Testis (tissue), 3 donors: ENCODE results near the gene CCL26. TPM values are rescaled to one million over a fixed set of nuclear protein-coding genes. Genes with fewer than 3 reads are reported as not detected.
A peak's percentile ranks its signal among the peaks of the same experiment; 100 is the strongest.

ENCODE experiments used
- DNase-seq: peaks from one replicate; pipeline ENCODE4 v3.0.0-alpha.2; 2019
- H3K27ac ChIP-seq, 2 donors: fragments of 200-600 bp; sonication (generic); one replicate each; pipeline ENCODE4 v1.5.1; 2019
- H3K27me3 ChIP-seq: fragments of 200-600 bp; sonication (generic); one replicate; pipeline ENCODE4 v1.5.1; 2019
- H3K36me3 ChIP-seq: fragments of 200-600 bp; sonication (generic); one replicate; pipeline ENCODE4 v1.5.1; 2017; ENCODE audit warnings: low read depth; ENCODE audit errors: missing control alignments
- H3K4me1 ChIP-seq: fragments of 200-600 bp; sonication (generic); one replicate; pipeline ENCODE4 v1.5.1; 2019
- H3K4me3 ChIP-seq, 2 donors: fragments of 200-600 bp; sonication (generic); one replicate each; pipeline ENCODE4 v1.5.1; 2017 to 2019
- H3K9me3 ChIP-seq: fragments of 200-600 bp; sonication (generic); one replicate; pipeline ENCODE4 v1.5.1; 2017
- CTCF ChIP-seq, 3 experiments: fragments of 450-650 bp in 2 of 3; fragments of 200-600 bp in 1 of 3; sonication (generic) in 1 of 3; IDR thresholded peaks; one replicate each; pipeline ENCODE4 v1.5.1; 2016 to 2019; ENCODE audit warnings: antibody characterized with exemption in 3 of 3, mild to moderate bottlenecking in 2 of 3, moderate library complexity in 1 of 3
- POLR2A ChIP-seq: fragments of 450-650 bp; IDR thresholded peaks from one replicate; pipeline ENCODE4 v1.6.1; 2017; ENCODE audit warnings: antibody characterized with exemption, mild to moderate bottlenecking, moderate library complexity
- WGBS, 2 donors: methylation state at CpG; one replicate each; pipeline ENCODE4 v1.1.5; 2018; 5-methylcytosine and 5-hydroxymethylcytosine counted together
- intact Hi-C: fragments of 100-400 bp; cut with DNase I; formaldehyde crosslinking; loops from one replicate; pipeline ENCODE4 v1.15.1; 2023; ENCODE audit warnings: low total_unique reads
- polyA plus RNA-seq: library from polyadenylated mRNA; stranded (reverse); fragments of 350-450 nt; fragmentation: Illumina TruSeq; extraction: RNeasy Lipid Tissue Mini Kit (QIAGEN cat#74804); gene quantifications from one replicate; pipeline ENCODE4 v1.2.3, GENCODE V29; 2014; ENCODE audit warnings: low read depth, low replicate concordance; ENCODE audit not compliant: insufficient read depth
- total RNA-seq, 2 donors: library from RNA; depleted of rRNA; stranded (reverse); fragments of >200 nt; gene quantifications; one replicate each; pipeline ENCODE4 v1.2.3, GENCODE V29; 2016

Gene CCL26
- total and polyA plus RNA-seq, 3 donors from 2014 or later: 1.1 to 5.6 TPM; not detected in 1

- WGBS, 2 donors: 0 to 1% methylated on average over 11 to 27 of the region's 30 CpGs
- H3K9me3 ChIP-seq: no peaks in the 10 kb centered on the region
These were observed 33.4 kb downstream of the CCL26 start, which contains the start of gene HIP1 for GRCh38 chr7:75738604-75738974. HIP1 (minus strand) TSS chr7:75738941; CDS start chr7:75738920, 21 bp downstream.

GRCh38 chr7:75737856-75738603, 34.0 kb downstream of the CCL26 start:
- no peaks in the 10 kb centered on the region for H3K36me3 ChIP-seq
- no peaks in the 10 kb centered on the region for H3K27me3 ChIP-seq
- 4% methylated on average over 18 of the region's 18 CpGs for WGBS, 2 donors
- TF ChIP-seq CTCF (IDR thresholded peaks at IDR 0.05) (no peak), POLR2A (no peak)
- DNase-seq: no peak
- peaks cover 3% of the 10 kb centered on the region for H3K4me1 ChIP-seq
- no peaks in the 10 kb centered on the region for H3K9me3 ChIP-seq
- intact Hi-C loops: no loop called here
- peak overlapping the region; percentile 68 to 96 for H3K4me3 ChIP-seq
- H3K27ac ChIP-seq: peak overlapping the region; percentile 70 to 78

More at GRCh38 chr7:75738604-75738974, 33.4 kb downstream of the CCL26 start, which contains the start of gene HIP1:
- Histone ChIP-seq H3K4me3 (peak within 1 kb of the TSS; percentile 68 to 96), H3K27me3 (no peaks in the 10 kb centered on the region), H3K27ac (peak within 1 kb of the TSS; percentile 84 to 94), H3K36me3 (no peaks in the 10 kb centered on the region), H3K4me1 (peaks cover 3% of the 10 kb centered on the region)
- no peak for DNase-seq
- intact Hi-C loops: no loop called here
- TF ChIP-seq POLR2A: no peak
- TF ChIP-seq CTCF (IDR thresholded peaks at IDR 0.05): no peak

GRCh38 chr7:75735581-75736350, 36.2 kb downstream of the CCL26 start:
- WGBS, 2 donors: 93 to 95% methylated on average over 9 of the region's 9 CpGs
- intact Hi-C loops: no loop called here
- H3K27me3 ChIP-seq: no peaks in the 10 kb centered on the region
- no peak for DNase-seq
- no peaks in the 10 kb centered on the region for H3K9me3 ChIP-seq
- H3K4me3 ChIP-seq: no peak overlapping the region
- TF ChIP-seq CTCF (IDR thresholded peaks at IDR 0.05) (no peak), POLR2A (no peak)
- peaks cover 3% of the 10 kb centered on the region for H3K4me1 ChIP-seq
- no peak overlapping the region for H3K27ac ChIP-seq
- no peaks in the 10 kb centered on the region for H3K36me3 ChIP-seq

GRCh38 chr7:75734586-75735458, 37.2 kb downstream of the CCL26 start:
- no peaks in the 10 kb centered on the region for H3K36me3 ChIP-seq
- no peak for DNase-seq
- intact Hi-C loops: no loop called here
- no peaks in the 10 kb centered on the region for H3K9me3 ChIP-seq
- H3K4me1 ChIP-seq: peaks cover under 1% of the 10 kb centered on the region
- H3K27ac ChIP-seq: no peak overlapping the region
- no peaks in the 10 kb centered on the region for H3K27me3 ChIP-seq
- TF ChIP-seq POLR2A (no peak), CTCF (IDR thresholded peaks at IDR 0.05) (no peak)
- H3K4me3 ChIP-seq: no peak overlapping the region
- WGBS, 2 donors: 79 to 80% methylated on average over 9 of the region's 9 CpGs
